Aortic smooth muscle cell (primary cell): Measurements from ENCODE around the gene DEFB116. TPM values are rescaled to one million over a fixed set of nuclear protein-coding genes. Genes with fewer than 3 reads are reported as not detected.

Experiments
- total RNA-seq: library from RNA; depleted of rRNA; stranded (reverse); fragments of >200 nt; gene quantifications from 2 replicates; pipeline ENCODE4 v1.2.3, GENCODE V29; 2014

Gene DEFB116
- not detected in 2 replicates for total RNA-seq

GRCh38 chr20:31308535-31309162, at the start of gene DEFB116:
DEFB116 (minus strand) TSS chr20:31308585; CDS start chr20:31308585, 0 bp downstream.

GRCh38 chr20:31257364-31257763, 51.0 kb downstream of the DEFB116 start, which contains the start of gene DEFB115:
DEFB115 (plus strand) TSS chr20:31257664; CDS start chr20:31257664, 0 bp downstream.

Other genes starting within 250 kb of the DEFB116 start
- gene DEFB115, start 50.9 kb downstream of the DEFB116 start, total RNA-seq: not detected in 2 replicates
- gene DEFB118, start 60.0 kb upstream of the DEFB116 start, total RNA-seq: not detected in 2 replicates
- not detected in 2 replicates for gene DEFB119, start 82.0 kb upstream of the DEFB116 start, total RNA-seq
- not detected in 2 replicates for gene DEFB121, start 97.6 kb upstream of the DEFB116 start, total RNA-seq
- gene DEFB123, start 132.0 kb upstream of the DEFB116 start, total RNA-seq: not detected in 2 replicates
- gene DEFB124, start 166.5 kb upstream of the DEFB116 start, total RNA-seq: not detected in 2 replicates
- gene REM1, start 166.7 kb upstream of the DEFB116 start, total RNA-seq: 1.7 and 1.8 TPM in 2 replicates
- gene HM13, start 205.9 kb upstream of the DEFB116 start, total RNA-seq: 71.5 and 72.6 TPM in 2 replicates